Muscle of arm (tissue), 12 donors: ENCODE results near the gene GUCA2B. TPM values are rescaled to one million over a fixed set of nuclear protein-coding genes. Genes with fewer than 3 reads are reported as not detected.

ENCODE experiments used
- DNase-seq: peaks from one replicate; pipeline ENCODE4 v3.0.0-alpha.2; 2013
- polyA plus RNA-seq, 12 donors: library from polyadenylated mRNA; unstranded; fragments of 120-200 nt; gene quantifications; one replicate each; pipeline ENCODE4 v1.2.1, GENCODE V29; 2013; ENCODE audit not compliant: insufficient read length in 12 of 12

GUCA2B gene
- polyA plus RNA-seq, 12 donors = not detected

DNA sequence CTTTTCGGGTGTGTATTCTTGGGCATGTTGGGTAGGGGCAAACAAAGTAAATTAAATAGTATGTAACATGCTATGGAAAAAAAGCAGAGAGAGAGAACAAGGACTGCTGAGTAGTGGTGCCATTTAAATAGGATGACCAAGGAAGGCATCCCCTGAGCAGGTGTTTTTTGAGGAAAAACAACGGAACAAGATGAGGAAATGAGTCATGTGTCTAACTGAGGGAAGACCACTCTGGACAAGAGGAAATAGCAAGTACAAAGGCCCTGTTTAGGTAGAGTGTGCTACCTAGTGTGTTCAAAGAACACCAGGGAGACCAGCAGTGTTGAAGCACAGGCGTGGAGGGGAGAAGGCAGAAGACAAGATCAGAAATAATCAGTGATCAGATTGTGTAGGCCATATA is 31.4 kb downstream of the GUCA2B start:
- no peak for DNase-seq

DNA sequence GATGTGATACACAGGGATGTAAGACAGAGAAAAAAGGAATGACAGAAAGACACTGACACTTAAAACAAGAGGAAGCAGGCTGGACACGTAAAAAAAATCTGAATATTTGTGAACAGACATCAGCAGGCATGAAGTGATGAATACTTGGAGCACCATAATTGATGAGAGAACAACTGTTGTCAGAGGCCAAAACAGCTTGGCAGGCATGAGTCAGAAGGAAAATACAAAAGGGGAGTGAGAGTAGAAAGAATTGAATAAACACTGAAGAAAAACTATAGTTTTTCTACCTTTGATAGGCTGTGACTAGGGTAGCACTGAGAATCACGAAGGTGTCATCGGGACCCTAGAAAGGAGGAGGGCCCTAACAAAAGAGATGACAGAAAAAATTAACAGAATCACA is 32.9 kb downstream of the GUCA2B start:
- DNase-seq = no peak

DNA sequence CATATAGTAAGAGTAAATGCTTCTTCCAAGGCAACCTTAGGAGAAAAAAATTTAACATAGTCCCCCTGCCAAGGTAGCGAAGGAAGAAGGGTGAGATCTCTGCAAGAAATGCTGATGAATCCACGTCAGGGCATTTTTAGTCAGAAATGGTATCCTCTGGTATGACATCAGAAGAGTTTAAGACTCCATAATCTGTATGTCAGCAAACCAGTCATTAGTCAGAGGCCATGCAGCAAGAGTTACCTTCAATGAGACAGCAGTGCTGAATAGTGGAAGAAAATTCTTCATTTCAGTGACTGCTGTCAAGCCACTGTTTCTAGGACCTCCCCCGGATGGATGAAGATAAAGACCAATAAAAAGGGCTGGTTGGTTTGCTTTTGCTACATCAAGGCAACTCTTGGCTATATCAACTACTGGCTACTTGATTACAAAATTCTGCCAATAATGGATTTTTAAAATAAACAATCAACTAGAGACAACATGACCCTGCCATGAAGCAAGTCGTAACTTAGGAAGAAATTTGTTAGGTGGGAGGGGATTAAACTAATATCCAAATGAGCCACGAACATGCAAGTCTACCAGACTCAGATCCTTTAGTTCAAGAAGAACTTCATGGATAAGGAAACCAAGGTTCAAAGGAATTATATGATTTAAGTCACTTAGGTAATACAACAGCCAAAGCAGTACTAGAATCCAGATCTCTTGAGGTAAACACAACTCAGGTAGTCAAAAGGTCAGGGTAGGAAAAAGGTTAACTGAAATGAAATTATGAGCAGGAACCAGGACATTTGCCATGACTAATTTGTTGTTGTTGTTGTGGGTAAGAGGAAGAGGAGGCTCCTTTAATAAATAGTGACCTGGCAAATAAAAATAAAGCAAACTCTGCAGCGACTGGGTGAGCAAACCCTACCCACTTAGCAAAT is 37.0 kb downstream of the GUCA2B start:
- DNase-seq = no peak

DNA sequence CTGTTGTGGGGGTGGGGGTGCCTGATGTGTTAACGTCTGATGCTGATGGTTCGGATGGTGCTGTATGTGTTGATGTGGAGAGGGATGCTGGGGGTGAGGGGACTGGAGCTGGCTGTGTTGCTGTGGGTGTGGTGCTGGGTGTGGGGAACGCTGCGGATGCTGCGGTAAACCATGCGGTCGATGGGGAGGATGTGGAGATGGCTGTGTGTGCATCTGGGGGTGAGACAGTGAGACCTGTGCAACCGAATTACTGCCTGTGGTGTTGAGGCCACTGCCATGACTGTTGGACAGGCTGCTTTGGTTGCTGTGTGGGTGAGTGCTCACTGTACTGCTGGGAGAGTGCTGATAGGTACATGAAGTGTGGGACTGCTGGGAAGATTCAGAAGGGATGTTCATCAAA is 38.1 kb downstream of the GUCA2B start:
- DNase-seq = no peak

DNA sequence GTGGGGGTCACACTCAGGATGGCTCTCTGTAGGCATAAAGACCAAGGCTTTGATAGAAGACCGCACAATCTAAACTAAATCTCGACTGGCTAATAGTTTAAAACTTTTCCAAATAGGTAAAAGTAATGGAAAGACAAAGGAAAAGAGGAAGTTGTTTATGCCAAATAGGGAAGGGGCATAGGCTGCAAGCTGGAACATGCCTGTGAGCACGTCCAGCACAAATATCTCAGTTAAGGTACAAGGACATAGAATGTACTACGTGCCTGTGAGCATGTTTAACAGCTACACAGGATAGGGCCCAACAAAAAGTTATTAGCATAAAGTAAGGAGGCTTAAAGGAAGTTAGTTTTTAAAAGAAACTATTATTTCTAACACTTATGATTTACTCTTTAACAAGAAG is 38.9 kb downstream of the GUCA2B start:
- no peak for DNase-seq

DNA sequence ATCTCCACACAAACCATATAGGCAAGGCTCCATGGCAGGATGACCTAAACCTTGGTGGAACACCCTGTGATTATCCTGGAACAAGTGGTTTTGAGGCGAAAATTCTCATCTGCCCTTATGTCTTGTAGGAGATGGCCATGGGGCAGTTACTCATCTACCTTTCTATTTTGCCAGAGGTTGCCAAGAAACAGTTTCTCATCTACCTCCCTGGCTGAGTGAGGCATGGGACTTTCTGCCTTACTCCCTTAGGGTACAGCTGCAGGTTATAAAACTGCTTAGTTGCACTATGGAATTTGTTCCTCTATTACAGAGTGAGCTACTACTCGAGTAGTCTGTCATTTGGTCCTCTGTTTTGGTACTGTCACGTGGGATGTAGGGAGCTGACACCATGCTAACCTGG is 42.6 kb downstream of the GUCA2B start:
- no peak for DNase-seq

DNA sequence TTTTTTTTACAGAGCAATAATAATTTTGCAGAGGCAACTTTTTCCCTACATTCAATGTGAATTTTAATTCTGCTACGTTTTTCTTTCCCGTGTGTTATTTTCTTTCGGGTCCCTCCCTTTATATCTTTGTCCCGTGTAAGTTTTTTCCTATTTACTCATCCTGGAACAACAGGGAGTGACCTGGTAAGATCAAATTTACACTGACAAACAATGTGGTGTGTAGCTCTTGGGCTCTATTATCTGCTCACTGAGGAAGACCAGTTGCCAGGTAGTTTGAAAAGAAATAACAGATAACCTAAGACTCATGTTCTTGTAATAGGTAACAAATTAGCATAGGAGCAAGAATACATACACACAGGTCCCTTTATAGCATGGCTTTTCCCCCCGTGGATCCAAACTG is 45.0 kb downstream of the GUCA2B start:
- no peak for DNase-seq

DNA sequence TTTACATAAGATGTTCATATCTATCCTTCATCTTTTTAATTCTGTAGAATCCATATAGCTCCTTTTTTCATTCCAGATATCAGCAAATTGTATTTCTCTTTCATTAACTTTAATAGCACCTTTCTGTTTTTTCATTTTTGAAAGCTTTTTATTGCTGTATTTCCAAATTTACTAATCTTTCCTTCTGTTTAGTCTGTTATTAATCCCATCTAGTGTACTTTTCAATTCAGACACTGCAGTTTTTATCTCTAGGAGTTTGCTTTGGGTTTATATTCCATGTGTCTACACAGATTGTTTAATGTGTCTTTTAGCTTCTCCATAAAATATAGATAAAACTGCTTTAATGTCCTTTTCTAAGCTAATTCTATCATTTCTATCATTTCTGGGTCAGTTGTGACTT is 48.8 kb downstream of the GUCA2B start:
- no peak for DNase-seq

Other genes with a start within 250 kb of the GUCA2B start
- 1 to 10 TPM in 11 of 12 donors, not detected in 1; 1.9 to 3.7 (median 2.3) TPM for gene HIVEP3, start 234.5 kb upstream of the GUCA2B start, polyA plus RNA-seq
- 10 to 100 TPM in 1 of 12 donors, under 1 TPM in 1, not detected in 10; 0.61 to 33.9 TPM for gene GUCA2A, start 11.3 kb downstream of the GUCA2B start, polyA plus RNA-seq
- gene FOXJ3, start 181.8 kb downstream of the GUCA2B start, polyA plus RNA-seq = 10 to 100 TPM in 11 of 12 donors, not detected in 1; 33.6 to 69.1 (median 38.9) TPM
- gene RIMKLA, start 227.4 kb downstream of the GUCA2B start, polyA plus RNA-seq = 1 to 10 TPM in 5 of 12 donors, under 1 TPM in 6, not detected in 1; 0.39 to 1.2 (median 0.88) TPM